Caki2 (cell line): ENCODE results near the gene ASIP. TPM values are rescaled to one million over a fixed set of nuclear protein-coding genes. Genes with fewer than 3 reads are reported as not detected.
A peak's percentile ranks its signal among the peaks of the same experiment; 100 is the strongest.
"Not testable (repeated sequence)": the region's sequence is repeated elsewhere in the genome, so short reads cannot be mapped to it uniquely, and the experiment has no call there.

Experiments
- DNase-seq: peaks from one replicate; pipeline ENCODE4 v3.0.0-alpha.2; 2015; ENCODE audit warnings: low read depth
- in situ Hi-C: cut with HindIII; loops from 2 replicates; pipeline ENCODE4 v1.10.0; 2016; ENCODE audit warnings: low sequenced_read_pairs, low pct_unique_long_range_greater_than_20kb, mixed read lengths
- total RNA-seq: library from RNA; depleted of rRNA; stranded (reverse); fragments of >200 nt; shearing (Covaris generic); gene quantifications from 2 replicates; pipeline ENCODE4 v1.2.3, GENCODE V29; 2014; ENCODE audit warnings: low replicate concordance

Gene ASIP
- total RNA-seq, 1 experiment from 2014 or later: not detected

DNA sequence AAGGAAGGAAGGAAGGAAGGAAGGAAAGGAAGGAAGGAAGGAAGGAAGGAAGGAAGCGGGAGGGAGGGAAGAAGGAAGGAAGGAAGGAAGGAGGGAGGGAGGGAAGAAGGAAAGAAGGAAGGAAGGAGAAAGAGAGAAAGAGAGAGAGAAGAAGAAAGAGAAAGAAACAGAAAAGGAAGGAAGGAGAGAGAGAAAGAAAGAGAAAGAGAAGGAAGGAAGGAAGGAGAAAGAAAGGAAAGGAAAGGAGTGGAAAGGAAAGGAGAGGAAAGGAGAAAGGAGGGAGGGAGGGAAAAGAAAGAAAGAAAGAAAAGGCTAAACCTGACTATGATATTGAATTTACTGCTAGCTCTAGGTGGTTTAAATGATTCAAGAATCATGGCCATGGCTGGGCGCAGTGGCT lies 5.3 kb upstream of the ASIP start:
- in situ Hi-C loops: no loop called here
- no peak for DNase-seq

DNA sequence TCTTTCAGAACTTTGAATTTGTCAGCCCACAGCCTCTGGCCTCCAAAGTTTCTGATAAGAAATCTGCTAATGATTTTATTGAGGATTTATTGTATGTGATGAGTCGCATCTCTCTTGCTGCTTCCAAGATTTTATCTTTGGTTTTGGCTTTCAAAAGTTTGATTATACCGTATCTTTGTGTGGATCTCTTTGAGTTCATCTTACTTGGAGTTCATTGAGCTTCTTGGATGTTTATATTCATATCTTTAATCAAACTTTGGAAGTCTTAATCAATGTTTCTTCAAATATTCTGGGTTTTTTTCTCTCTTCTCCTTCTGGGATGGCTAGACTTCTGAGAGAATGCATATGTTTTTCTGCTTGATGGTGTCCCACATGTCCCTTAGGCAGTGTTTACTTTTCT lies 3.3 kb upstream of the ASIP start:
- in situ Hi-C loops: no loop called here
- no peak for DNase-seq

DNA sequence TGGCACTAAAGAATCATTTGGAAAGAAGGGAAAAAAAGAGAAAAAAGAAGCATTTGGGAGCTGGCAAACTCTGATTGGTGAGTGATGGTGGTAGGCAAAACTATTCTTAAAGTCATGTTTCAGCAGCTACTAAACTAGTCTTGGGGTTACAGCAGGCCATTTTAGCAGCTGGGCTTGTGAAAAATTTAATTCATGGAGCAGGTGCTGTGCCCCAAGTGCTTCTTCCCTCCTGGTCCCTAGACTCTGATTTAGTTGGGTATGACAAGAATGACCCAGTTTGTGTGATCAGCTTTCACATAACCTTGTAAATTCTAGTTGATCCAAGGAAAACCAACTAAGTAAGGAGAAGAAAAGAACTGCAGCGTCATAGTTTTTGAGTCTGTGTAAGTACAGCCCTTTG lies 1.1 kb upstream of the ASIP start:
- in situ Hi-C loops: no loop called here
- DNase-seq: no peak

DNA sequence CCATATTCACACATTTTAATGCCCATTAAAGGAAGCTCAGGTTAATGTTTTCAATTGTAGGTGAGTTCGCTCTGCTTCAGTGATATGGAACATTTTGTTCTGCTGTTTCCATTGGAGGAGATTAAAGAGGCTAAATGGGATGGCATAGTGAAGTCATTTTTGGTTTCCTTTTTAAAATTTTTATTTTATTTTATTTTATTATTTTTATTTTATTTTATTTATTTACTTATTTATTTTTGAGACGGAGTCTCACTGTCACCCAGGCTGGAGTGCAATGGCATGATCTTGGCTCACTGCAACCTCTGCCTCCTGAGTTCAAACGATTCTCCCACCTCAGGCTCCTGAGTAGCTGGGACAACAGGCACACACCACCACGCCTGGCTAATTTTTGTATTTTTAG lies 792 bp downstream of the ASIP start:
- in situ Hi-C loops, DNase-seq: not testable (repeated sequence)

DNA sequence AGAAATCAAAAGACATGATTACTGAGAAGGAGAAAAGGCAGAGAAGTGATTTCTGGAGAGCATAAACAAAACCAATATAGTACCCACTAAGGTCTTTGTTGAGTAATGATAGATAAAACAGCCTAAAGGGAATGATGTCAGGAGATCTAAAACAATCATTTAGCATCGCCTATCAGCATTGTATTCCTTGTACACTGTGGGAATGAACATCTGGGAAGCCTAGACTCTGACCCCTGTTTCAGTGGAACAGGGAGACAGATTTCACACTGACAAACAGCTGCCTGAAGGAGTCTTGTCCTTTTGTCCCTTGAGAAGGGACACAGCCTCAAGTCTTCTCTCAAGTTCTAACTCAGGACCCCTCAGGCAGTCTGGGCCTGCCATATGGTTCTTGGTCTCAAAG lies 1.7 kb downstream of the ASIP start:
- in situ Hi-C loops: no loop called here
- no peak for DNase-seq

DNA sequence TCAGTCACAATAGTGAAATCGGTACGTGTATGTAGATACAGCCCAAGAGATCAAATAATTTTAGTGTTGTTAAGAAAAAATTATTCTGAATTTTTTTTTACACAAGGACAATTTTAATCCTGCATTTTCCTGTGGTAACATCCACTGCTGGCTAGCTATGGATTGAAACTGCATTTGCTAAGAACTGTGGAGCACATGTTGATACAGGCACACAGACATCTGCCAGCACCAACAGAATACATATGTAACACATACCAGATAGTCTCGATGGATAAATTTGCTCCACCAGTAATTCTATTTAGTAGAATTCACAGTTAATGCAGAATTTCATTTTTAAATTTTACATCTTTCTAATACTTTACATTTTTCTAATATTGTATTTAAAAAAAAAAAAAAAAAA lies 2.2 kb downstream of the ASIP start:
- DNase-seq: no peak
- in situ Hi-C loops: no loop called here

DNA sequence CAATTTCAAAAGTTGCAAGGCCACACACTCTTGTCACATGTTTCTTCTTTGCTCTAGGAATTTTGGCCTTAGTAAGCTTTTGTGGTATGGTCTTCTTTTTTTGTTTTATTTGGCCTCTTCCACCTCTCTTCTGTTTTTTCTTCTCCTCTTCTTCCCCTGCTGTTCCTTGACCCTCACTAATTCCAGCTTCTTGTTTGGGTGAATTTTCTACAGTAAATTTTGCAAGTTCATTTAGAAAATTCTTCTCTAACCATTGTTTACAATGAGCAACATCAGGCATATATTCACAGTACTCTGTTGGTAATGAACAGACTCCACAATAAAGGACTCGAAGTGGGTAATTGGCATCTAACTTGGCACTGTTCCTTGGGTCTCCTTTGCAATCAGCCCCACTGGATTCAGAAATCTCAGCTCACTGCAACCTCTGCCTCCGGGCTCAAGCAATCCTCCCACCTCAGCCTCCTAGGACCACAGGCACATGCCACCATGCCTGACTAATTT lies 5.0 kb downstream of the ASIP start:
- DNase-seq: no peak
- in situ Hi-C loops: no loop called here

DNA sequence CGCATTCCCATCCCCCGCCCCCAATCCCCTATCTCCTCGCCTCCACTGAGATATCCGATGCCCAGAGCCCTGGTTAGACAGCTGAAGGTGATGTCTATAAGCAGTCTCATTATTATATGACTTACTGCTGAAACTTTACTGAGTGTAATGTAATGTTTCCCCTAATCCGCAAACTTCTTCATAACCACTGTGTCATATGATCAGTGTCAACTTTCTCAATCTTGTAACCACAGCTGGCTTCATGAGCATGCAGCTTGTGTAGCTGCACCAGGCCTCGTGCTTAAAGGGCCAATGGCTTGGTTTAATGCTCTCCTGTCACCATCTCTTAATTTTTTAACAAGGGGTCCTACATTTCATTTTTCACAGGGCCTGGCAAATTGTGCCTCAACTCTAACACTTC lies 8.1 kb downstream of the ASIP start:
- no peak for DNase-seq
- in situ Hi-C loops: no loop called here

DNA sequence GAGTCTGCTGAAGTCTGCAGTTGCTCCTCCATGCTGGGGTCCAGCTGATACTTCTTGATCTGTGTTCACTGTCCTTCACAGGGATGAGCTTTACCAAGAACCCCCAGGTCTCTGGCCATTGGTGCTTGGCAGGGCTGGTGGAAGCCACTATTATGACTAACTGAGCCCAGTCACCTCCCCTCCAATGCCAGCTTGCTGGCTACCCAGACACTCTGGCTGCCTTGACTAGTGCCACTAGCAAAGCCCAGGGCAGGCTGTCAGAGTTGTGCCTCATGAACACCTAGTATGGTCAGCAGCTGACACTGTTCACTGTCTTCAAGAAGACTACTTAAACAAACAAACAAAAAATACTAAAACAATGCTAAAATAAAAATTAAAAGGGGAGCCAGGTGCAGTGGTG lies 8.8 kb downstream of the ASIP start:
- no peak for DNase-seq
- in situ Hi-C loops: no loop called here

DNA sequence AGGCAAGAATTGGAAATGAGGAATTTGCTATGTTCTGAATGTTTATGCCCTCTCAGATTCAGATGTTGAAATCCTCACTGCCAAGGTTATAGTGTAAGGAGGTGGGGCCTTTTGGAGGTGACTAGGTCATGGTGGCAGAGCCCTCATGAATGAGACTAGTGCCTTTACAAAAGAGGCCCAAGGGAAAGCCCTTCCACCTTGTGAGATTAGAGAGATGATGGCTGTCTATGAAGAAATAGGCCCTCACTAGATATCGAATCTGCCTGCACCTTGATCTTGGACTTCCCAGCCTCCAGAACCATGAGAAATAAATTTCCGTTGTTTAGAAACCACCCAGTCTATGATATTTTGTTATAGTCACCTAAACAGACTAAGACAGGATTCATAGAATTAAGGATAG lies 10.4 kb downstream of the ASIP start:
- in situ Hi-C loops: no loop called here
- DNase-seq: no peak

DNA sequence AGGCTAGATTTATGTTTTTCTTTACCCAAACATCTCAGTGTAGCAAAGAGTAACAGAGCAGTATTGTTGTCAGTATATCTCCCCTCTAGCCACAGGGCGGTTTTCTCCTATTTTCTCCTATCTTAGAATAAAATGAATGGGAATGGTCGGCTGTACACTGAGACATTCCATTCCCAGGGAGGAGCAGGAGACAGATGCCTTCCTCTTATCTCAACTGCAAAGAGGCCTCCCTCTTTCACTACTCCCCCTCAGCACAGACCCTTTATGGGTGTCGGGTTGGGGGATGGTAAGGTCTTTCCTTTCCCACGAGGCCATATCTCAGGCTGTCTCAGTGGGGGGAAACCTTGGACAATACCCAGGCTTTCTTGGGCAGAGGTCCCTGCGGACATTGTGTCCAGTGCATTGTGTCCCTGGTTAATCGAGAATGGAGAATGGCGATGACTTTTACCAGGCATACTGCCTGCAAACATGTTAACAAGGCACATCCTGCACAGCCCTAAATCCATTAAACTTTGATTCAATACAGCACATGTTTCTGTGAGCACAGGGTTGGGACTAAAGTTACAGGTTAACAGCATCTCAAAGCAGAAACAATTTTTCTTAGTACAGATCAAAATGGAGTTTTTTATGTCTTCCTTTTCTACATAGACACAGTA lies 11.3 kb downstream of the ASIP start:
- DNase-seq, in situ Hi-C loops: not testable (repeated sequence)

DNA sequence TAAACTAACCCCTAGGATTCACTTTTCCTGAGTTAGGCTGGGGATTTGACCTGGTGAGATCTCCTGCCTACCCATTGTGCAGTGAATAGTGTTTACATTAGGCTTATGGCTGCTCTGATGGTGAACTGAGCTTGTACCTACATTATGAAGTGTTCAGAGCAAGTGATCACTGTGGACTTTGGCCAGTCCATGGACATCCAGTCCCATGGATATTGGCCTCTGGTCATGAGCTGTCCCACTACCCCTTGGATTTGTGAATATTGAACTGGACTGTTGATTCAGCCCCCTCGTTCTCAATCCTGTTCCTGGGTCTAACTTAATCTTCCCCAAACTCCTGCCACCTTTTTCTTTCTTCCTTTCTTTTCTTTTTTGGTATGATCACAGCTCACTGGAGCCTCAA lies 13.8 kb downstream of the ASIP start:
- DNase-seq: no peak
- in situ Hi-C loops: no loop called here

DNA sequence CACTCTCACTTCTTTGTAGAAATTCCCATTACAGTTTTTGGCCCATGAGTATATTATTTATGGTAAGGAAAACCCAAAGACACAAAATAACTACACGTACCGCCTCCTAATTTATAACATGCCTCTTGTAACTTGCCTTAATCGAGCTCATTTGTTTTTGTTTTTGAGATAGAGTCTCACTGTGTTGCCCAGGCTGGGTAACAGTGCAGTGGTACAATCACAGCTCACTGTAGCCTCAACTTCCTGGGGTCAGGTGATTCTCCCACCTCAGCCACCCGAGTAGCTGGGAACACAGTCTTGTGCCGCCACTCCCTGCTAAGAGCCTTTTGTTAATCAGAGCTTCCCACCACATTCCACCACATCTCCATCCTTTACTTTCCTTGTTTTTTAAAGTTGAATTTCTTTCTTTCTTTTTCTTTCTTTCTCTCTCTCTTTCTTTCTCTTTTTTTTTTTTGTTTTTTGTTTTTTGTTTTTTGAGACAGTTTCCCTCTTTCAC lies 15.5 kb downstream of the ASIP start:
- in situ Hi-C loops: no loop called here
- no peak for DNase-seq

DNA sequence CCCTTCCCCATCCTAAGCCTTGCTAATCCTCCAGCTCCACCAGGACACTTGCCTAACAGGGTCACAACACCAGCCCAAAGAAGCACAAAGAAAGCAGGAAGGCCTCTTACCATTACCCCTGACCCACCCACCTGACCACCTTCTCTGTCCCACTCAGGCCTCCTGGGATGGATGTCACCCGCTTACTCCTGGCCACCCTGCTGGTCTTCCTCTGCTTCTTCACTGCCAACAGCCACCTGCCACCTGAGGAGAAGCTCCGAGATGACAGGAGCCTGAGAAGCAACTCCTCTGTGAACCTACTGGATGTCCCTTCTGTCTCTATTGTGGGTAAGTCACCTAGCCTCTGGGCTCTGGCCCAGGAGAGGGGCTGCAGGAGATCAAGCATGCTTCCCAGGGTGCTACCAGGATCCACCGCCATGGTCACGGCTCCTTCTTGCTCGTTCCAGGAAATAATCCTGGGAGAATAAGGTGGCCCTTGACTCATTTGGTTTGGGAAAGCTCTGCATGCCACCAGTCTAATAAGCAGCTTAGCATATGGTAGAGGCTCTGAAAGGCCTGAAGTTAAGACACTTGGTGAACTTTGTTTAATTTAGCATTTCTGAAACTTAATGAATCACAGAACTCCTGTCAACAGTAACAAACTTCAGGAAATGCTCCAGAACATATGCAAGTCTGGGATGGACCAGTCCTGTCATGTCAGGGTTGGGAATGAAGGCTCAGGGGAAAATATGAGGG lies 19.2 kb downstream of the ASIP start:
- no peak for DNase-seq
- in situ Hi-C loops: no loop called here

DNA sequence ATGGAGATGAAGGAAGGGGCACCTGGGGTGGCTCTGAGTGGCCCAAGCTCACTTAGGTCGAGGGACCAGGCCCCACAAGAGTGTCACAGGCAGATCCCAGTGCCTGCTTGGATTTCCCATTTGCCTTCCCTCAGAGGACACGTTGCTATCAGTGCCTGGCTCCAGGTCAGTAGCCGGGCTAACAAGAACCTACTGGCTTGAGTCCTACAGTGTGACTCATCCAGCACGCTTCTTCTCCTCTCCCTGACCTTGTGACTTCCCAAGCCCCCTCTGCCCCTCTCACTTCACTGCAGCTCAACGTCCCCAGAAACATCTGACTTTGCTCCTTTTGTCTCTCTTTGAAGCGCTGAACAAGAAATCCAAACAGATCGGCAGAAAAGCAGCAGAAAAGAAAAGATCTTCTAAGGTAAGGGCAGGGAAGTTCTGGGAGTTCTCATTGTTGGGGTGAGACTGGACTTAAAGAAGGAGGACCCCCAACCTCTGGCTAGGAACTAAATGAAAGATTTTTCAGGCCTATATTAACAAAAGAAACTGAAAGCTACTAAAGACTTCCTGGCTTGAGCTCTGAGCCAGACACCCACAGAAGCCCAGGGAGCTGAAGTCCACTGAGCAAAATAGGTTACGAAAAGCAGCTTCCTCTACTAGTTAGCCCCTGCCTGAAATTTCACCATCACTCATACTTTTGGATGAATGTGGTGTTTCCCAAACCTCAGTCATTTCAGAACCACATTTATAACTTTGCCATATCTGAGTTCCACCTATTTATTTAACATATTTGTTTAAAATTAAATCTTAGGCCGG lies 21.5 kb downstream of the ASIP start:
- peak; percentile 17 for DNase-seq
- in situ Hi-C loops: no loop called here

DNA sequence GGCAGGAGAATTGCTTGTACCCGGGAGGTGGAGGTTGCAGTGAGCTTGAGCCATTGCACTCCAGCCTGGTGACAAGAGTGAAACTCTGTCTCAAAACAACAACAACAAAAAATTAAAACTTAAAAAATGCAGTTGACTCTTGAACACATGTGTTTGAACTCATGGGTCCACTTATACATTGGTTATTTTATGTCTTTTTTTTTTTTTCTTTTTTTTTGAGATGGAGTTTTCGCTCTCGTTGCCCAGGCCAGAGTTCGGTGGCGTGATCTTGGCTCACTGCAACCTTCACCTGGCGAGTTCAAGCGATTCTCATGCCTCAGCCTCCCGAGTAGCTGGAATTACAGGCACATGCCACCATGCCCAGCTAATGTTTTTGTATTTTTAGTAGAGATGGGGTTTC lies 22.2 kb downstream of the ASIP start:
- DNase-seq, in situ Hi-C loops: not testable (repeated sequence)

DNA sequence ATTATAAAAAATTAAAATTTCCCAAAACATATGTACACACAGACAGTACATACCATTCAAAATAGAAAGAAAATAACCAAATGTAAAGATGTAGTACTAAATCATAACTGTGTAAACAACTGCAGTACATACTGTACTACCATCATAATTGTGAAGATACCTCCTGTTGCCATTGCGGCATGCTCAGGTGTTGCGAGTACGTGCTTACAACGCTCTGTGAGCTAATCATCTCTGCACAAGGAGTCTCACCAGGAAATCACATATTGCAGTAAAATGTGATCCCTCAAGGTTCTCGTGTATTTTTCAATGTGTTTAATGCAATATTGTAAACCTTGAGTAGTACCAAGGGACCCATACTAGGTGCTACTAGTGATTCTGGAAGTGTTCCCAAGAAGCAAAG lies 22.9 kb downstream of the ASIP start:
- in situ Hi-C loops: no loop called here
- no peak for DNase-seq

DNA sequence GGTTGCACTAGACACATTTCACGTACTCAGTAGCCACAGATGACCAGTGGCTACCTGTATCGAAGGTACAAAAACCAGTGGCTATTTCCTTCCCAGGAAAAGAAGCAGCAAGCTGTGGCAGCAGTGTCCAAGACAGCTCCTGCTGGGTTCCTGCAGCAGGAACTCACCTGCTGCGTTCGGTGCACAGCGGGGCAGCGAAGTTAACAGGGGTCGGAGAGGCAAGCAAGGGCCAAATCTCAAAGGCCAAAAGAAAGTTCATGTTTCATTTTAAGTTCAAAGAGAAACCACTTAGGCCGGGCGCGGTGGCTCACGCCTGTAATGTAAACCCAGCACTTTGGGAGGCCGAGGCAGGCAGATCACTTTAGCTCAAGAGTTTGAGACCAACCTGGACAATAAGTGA lies 26.9 kb downstream of the ASIP start:
- DNase-seq: no peak
- in situ Hi-C loops: no loop called here
